ENCODE data around the gene KLHDC1.

Gene KLHDC1

GRCh38 chr14:49792618-49793017 lies 99.7 kb downstream of the KLHDC1 start:
- DNase-seq: no peak

GRCh38 chr14:49796025-49796424 lies 103.1 kb downstream of the KLHDC1 start:
- DNase-seq: no peak

All from SW 1271 (cell line).